GM23338 (cell line): Measurements from ENCODE around the gene POLE. TPM values are rescaled to one million over a fixed set of nuclear protein-coding genes. Genes with fewer than 3 reads are reported as not detected.
"Not testable (repeated sequence)": the region's sequence is repeated elsewhere in the genome, so short reads cannot be mapped to it uniquely, and the experiment has no call there.

Experiments
- ATAC-seq: fragments of 200-7000 bp; cut with Tn5 transposase; 3 replicates; pipeline ENCODE4 v1.9.1; 2020
- DNase-seq: peaks from one replicate; pipeline ENCODE4 v3.0.0-alpha.2; 2015; ENCODE audit warnings: low spot score
- H2AFZ ChIP-seq: fragments of 200-600 bp; sonication (generic); 2 replicates; pipeline ENCODE4 v1.8.0; 2016; ENCODE audit warnings: antibody characterized with exemption, mild to moderate bottlenecking, moderate library complexity
- H3F3A ChIP-seq: fragments of 200-600 bp; sonication (generic); replicated peaks from 2 replicates; pipeline ENCODE4 v1.8.0; 2017; ENCODE audit warnings: antibody characterized with exemption, mixed run types, low read depth
- H3K27ac ChIP-seq: fragments of 200-600 bp; sonication (generic); 2 replicates; pipeline ENCODE4 v1.6.1; 2016; ENCODE audit warnings: low read depth
- H3K27me3 ChIP-seq: fragments of 200-600 bp; sonication (generic); 2 replicates; pipeline ENCODE4 v1.8.0; 2016; ENCODE audit warnings: mild to moderate bottlenecking, mixed run types, moderate library complexity; ENCODE audit not compliant: insufficient read depth
- H3K36me3 ChIP-seq: fragments of 200-600 bp; sonication (generic); 2 replicates; pipeline ENCODE4 v1.8.0; 2016; ENCODE audit warnings: mild to moderate bottlenecking; ENCODE audit not compliant: insufficient read depth
- H3K4me1 ChIP-seq: fragments of 200-600 bp; sonication (generic); 2 replicates; pipeline ENCODE4 v1.8.0; 2016; ENCODE audit warnings: mild to moderate bottlenecking, moderate library complexity; ENCODE audit not compliant: insufficient read depth
- H3K4me2 ChIP-seq: fragments of 200-600 bp; sonication (generic); 2 replicates; pipeline ENCODE4 v1.7.1; 2017; ENCODE audit warnings: mixed run types
- H3K4me3 ChIP-seq: fragments of 200-600 bp; sonication (generic); 2 replicates; pipeline ENCODE4 v1.6.1; 2016; ENCODE audit warnings: mixed run types
- H3K79me2 ChIP-seq: fragments of 200-600 bp; sonication (generic); replicated peaks from 2 replicates; pipeline ENCODE4 v1.8.0; 2017; ENCODE audit warnings: mild to moderate bottlenecking; ENCODE audit not compliant: insufficient read depth
- H3K9me2 ChIP-seq: fragments of 200-600 bp; sonication (generic); 2 replicates; pipeline ENCODE4 v1.8.0; 2017; ENCODE audit not compliant: insufficient read depth
- H4K20me1 ChIP-seq: fragments of 200-600 bp; sonication (generic); replicated peaks from 2 replicates; pipeline ENCODE4 v1.8.0; 2017; ENCODE audit warnings: mild to moderate bottlenecking; ENCODE audit not compliant: insufficient read depth
- H3K27ac Mint-ChIP-seq: 2 replicates; pipeline ENCODE4 v1.8.0; 2020; ENCODE audit warnings: inconsistent platforms, mild to moderate bottlenecking, moderate library complexity, mixed read lengths
- H3K27me3 Mint-ChIP-seq: 3 replicates; pipeline ENCODE4 v1.8.0; 2022; ENCODE audit warnings: low read depth, mild to moderate bottlenecking, moderate library complexity, mixed read lengths, inconsistent platforms; ENCODE audit not compliant: insufficient read depth, poor library complexity
- H3K36me3 Mint-ChIP-seq: 3 replicates; pipeline ENCODE4 v1.8.0; 2021; ENCODE audit warnings: low read depth, mild to moderate bottlenecking, inconsistent platforms, moderate library complexity, mixed read lengths
- H3K4me1 Mint-ChIP-seq: 3 replicates; pipeline ENCODE4 v1.8.0; 2020; ENCODE audit warnings: mild to moderate bottlenecking, inconsistent platforms, mixed read lengths
- H3K4me3 Mint-ChIP-seq: 3 replicates; pipeline ENCODE4 v1.8.0; 2021; ENCODE audit warnings: moderate library complexity, mild to moderate bottlenecking, inconsistent platforms, mixed read lengths
- H3K9me3 Mint-ChIP-seq: 3 replicates; pipeline ENCODE4 v1.8.0; 2020; ENCODE audit warnings: moderate library complexity, mild to moderate bottlenecking, inconsistent platforms, mixed read lengths
- EZH2 ChIP-seq: fragments of 200-600 bp; sonication (generic); IDR thresholded peaks from one replicate; pipeline ENCODE4 v1.8.0; 2017; ENCODE audit warnings: antibody characterized with exemption, mild to moderate bottlenecking, low read depth; ENCODE audit not compliant: unreplicated experiment
- EZH2phosphoT487 ChIP-seq: fragments of 200-600 bp; sonication (generic); IDR thresholded peaks from one replicate; pipeline ENCODE4 v1.8.1; 2018; ENCODE audit warnings: antibody characterized with exemption; ENCODE audit not compliant: unreplicated experiment
- NANOG ChIP-seq: IDR thresholded peaks from 2 replicates; pipeline ENCODE4 v1.6.1; 2016; ENCODE audit warnings: antibody characterized with exemption, borderline replicate concordance
- polyA plus RNA-seq: library from polyadenylated mRNA; unstranded; fragments of >200 nt; fragmentation: Nextera tagmentation; extraction: Ambion mirVana; gene quantifications from 2 replicates; pipeline ENCODE4 v1.2.1, GENCODE V29; 2016
- total RNA-seq: library from RNA; depleted of rRNA; stranded (reverse); fragments of >200 nt; shearing (Covaris generic); gene quantifications from 2 replicates; pipeline ENCODE4 v1.2.3, GENCODE V29; 2014
- TF ChIP-seq, protein P1 (sequence below): IDR thresholded peaks from 2 replicates; pipeline ENCODE4 v1.6.1; 2016; ENCODE audit warnings: antibody characterized with exemption
- TF ChIP-seq, protein P2 (sequence below): fragments of 250-450 bp; sonication (Bioruptor Pico); IDR thresholded peaks from 2 replicates; pipeline ENCODE4 v1.5.0; 2020; ENCODE audit warnings: mild to moderate bottlenecking, moderate library complexity
- TF ChIP-seq, protein P3 (sequence below): IDR thresholded peaks from one replicate; pipeline ENCODE4 v1.6.1; 2018; ENCODE audit warnings: antibody characterized with exemption; ENCODE audit not compliant: unreplicated experiment

The POLE gene
- total and polyA plus RNA-seq, 2 experiments from 2014 or later = 33.6 to 125 TPM

DNA sequence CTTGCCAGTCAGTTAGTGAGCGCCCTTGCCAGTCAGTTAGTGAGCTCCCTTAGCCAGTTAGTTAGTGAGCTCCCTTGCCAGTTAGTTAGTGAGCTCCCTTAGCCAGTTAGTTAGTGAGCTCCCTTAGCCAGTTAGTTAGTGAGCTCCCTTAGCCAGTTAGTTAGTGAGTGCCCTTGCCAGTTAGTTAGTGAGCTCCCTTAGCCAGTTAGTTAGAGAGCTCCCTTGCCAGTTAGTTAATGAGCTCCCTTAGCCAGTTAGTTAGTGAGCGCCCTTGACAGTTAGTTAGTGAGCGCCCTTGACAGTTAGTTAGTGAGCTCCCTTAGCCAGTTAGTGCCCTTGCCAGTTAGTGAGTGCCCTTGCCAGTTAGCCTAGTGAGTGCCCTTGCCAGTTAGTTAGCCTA, 7.7 kb upstream of the POLE start:
- not testable (repeated sequence) for H3K4me2 ChIP-seq, H3K9me3 Mint-ChIP-seq, H2AFZ ChIP-seq, H3K79me2 ChIP-seq, H3K9me2 ChIP-seq, H3F3A ChIP-seq, H3K4me1 ChIP-seq, H3K4me3 ChIP-seq, H3K27me3 Mint-ChIP-seq, H3K27me3 ChIP-seq, H3K27ac ChIP-seq, ATAC-seq, H3K36me3 ChIP-seq, H3K4me3 Mint-ChIP-seq, DNase-seq, H4K20me1 ChIP-seq, H3K4me1 Mint-ChIP-seq
- peak overlapping the region; percentile 73 for H3K27ac Mint-ChIP-seq
- peaks cover 47% of the 10 kb centered on the region for H3K36me3 Mint-ChIP-seq

DNA sequence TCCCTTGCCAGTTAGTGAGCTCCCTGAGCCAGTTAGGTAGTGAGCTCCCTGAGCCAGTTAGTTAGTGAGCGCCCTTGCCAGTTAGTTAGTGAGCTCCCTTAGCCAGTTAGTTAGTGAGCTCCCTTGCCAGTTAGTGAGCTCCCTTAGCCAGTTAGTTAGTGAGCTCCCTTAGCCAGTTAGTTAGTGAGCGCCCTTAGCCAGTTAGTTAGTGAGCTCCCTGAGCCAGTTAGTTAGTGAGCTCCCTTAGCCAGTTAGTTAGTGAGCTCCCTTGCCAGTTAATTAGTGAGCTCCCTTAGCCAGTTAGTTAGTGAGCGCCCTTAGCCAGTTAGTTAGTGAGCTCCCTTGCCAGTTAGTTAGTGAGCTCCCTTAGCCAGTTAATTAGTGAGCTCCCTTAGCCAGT, 4.9 kb upstream of the POLE start:
- not testable (repeated sequence) for H3K4me1 Mint-ChIP-seq, DNase-seq, H3F3A ChIP-seq, H3K79me2 ChIP-seq, H3K4me3 Mint-ChIP-seq, H3K4me2 ChIP-seq, H3K4me3 ChIP-seq, ATAC-seq, H2AFZ ChIP-seq, H3K27ac Mint-ChIP-seq, H3K27ac ChIP-seq, H3K9me2 ChIP-seq, H3K4me1 ChIP-seq, H3K36me3 ChIP-seq, H3K9me3 Mint-ChIP-seq
- peaks cover 15% of the 10 kb centered on the region for H3K27me3 ChIP-seq
- peaks cover 16% of the 10 kb centered on the region for H4K20me1 ChIP-seq
- Mint-ChIP-seq H3K36me3 (peaks cover 29% of the 10 kb centered on the region), H3K27me3 (peaks cover 15% of the 10 kb centered on the region)

DNA sequence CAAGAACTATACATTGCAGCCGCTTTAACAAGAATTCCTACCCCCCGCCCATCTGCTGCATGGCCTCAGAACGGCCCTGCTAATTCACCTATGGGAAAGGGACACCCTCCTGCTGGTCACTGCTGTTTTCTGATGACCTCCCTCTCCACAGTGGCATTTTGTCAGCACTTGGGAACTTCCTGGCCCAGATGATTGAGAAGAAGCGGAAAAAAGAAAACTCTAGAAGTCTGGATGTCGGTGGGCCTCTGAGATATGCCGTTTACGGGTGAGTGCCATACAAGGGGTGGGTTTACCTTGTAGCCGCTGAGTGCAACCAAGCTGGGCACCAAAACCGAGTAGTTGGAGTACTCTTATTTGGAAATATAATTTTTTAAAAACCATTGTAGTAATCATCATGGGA, 3.0 kb upstream of the POLE start:
- Histone ChIP-seq H3K79me2 (peaks cover 22% of the 10 kb centered on the region), H3K9me2 (no peaks in the 10 kb centered on the region), H4K20me1 (peaks cover 28% of the 10 kb centered on the region), H3K27me3 (peaks cover 15% of the 10 kb centered on the region), H3K4me3 (no peak overlapping the region), H3F3A (0 out of 2 replicates have a peak, but pooled peaks cover 6% of the 10 kb centered on the region), H3K4me1 (peaks cover 3% of the 10 kb centered on the region; the same call in 1 of the 2 replicates), H2AFZ (no peak overlapping the region), H3K4me2 (no peak overlapping the region), H3K36me3 (no peaks in the 10 kb centered on the region), H3K27ac (no peak overlapping the region)
- Mint-ChIP-seq H3K4me3 (peak overlapping the region; percentile 48), H3K9me3 (no peaks in the 10 kb centered on the region), H3K36me3 (peaks cover 24% of the 10 kb centered on the region), H3K4me1 (peaks cover 20% of the 10 kb centered on the region), H3K27me3 (peaks cover 14% of the 10 kb centered on the region), H3K27ac (no peak overlapping the region)
- no peak for DNase-seq
- ATAC-seq = no peak
- no peak for TF ChIP-seq EZH2
- no peak for TF ChIP-seq NANOG
- TF ChIP-seq, protein P1, sequence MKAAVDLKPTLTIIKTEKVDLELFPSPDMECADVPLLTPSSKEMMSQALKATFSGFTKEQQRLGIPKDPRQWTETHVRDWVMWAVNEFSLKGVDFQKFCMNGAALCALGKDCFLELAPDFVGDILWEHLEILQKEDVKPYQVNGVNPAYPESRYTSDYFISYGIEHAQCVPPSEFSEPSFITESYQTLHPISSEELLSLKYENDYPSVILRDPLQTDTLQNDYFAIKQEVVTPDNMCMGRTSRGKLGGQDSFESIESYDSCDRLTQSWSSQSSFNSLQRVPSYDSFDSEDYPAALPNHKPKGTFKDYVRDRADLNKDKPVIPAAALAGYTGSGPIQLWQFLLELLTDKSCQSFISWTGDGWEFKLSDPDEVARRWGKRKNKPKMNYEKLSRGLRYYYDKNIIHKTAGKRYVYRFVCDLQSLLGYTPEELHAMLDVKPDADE = no peak
- TF ChIP-seq, protein P2, sequence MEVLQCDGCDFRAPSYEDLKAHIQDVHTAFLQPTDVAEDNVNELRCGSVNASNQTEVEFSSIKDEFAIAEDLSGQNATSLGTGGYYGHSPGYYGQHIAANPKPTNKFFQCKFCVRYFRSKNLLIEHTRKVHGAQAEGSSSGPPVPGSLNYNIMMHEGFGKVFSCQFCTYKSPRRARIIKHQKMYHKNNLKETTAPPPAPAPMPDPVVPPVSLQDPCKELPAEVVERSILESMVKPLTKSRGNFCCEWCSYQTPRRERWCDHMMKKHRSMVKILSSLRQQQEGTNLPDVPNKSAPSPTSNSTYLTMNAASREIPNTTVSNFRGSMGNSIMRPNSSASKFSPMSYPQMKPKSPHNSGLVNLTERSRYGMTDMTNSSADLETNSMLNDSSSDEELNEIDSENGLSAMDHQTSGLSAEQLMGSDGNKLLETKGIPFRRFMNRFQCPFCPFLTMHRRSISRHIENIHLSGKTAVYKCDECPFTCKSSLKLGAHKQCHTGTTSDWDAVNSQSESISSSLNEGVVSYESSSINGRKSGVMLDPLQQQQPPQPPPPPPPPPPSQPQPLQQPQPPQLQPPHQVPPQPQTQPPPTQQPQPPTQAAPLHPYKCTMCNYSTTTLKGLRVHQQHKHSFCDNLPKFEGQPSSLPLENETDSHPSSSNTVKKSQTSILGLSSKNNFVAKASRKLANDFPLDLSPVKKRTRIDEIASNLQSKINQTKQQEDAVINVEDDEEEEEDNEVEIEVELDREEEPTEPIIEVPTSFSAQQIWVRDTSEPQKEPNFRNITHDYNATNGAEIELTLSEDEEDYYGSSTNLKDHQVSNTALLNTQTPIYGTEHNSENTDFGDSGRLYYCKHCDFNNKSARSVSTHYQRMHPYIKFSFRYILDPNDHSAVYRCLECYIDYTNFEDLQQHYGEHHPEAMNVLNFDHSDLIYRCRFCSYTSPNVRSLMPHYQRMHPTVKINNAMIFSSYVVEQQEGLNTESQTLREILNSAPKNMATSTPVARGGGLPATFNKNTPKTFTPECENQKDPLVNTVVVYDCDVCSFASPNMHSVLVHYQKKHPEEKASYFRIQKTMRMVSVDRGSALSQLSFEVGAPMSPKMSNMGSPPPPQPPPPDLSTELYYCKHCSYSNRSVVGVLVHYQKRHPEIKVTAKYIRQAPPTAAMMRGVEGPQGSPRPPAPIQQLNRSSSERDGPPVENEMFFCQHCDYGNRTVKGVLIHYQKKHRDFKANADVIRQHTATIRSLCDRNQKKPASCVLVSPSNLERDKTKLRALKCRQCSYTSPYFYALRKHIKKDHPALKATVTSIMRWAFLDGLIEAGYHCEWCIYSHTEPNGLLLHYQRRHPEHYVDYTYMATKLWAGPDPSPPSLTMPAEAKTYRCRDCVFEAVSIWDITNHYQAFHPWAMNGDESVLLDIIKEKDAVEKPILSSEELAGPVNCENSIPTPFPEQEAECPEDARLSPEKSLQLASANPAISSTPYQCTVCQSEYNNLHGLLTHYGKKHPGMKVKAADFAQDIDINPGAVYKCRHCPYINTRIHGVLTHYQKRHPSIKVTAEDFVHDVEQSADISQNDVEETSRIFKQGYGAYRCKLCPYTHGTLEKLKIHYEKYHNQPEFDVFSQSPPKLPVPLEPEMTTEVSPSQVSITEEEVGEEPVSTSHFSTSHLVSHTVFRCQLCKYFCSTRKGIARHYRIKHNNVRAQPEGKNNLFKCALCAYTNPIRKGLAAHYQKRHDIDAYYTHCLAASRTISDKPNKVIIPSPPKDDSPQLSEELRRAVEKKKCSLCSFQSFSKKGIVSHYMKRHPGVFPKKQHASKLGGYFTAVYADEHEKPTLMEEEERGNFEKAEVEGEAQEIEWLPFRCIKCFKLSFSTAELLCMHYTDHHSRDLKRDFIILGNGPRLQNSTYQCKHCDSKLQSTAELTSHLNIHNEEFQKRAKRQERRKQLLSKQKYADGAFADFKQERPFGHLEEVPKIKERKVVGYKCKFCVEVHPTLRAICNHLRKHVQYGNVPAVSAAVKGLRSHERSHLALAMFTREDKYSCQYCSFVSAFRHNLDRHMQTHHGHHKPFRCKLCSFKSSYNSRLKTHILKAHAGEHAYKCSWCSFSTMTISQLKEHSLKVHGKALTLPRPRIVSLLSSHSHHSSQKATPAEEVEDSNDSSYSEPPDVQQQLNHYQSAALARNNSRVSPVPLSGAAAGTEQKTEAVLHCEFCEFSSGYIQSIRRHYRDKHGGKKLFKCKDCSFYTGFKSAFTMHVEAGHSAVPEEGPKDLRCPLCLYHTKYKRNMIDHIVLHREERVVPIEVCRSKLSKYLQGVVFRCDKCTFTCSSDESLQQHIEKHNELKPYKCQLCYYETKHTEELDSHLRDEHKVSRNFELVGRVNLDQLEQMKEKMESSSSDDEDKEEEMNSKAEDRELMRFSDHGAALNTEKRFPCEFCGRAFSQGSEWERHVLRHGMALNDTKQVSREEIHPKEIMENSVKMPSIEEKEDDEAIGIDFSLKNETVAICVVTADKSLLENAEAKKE (CRISPR knock-in tag) = no peak
- no peak for TF ChIP-seq EZH2phosphoT487
- TF ChIP-seq, protein P3, sequence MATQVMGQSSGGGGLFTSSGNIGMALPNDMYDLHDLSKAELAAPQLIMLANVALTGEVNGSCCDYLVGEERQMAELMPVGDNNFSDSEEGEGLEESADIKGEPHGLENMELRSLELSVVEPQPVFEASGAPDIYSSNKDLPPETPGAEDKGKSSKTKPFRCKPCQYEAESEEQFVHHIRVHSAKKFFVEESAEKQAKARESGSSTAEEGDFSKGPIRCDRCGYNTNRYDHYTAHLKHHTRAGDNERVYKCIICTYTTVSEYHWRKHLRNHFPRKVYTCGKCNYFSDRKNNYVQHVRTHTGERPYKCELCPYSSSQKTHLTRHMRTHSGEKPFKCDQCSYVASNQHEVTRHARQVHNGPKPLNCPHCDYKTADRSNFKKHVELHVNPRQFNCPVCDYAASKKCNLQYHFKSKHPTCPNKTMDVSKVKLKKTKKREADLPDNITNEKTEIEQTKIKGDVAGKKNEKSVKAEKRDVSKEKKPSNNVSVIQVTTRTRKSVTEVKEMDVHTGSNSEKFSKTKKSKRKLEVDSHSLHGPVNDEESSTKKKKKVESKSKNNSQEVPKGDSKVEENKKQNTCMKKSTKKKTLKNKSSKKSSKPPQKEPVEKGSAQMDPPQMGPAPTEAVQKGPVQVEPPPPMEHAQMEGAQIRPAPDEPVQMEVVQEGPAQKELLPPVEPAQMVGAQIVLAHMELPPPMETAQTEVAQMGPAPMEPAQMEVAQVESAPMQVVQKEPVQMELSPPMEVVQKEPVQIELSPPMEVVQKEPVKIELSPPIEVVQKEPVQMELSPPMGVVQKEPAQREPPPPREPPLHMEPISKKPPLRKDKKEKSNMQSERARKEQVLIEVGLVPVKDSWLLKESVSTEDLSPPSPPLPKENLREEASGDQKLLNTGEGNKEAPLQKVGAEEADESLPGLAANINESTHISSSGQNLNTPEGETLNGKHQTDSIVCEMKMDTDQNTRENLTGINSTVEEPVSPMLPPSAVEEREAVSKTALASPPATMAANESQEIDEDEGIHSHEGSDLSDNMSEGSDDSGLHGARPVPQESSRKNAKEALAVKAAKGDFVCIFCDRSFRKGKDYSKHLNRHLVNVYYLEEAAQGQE = no peak
